ENCODE data around the gene GSG1L.

The GSG1L gene

GRCh38 chr16:28062847-28063521, 530 bp downstream of the GSG1L start:
- DNase-seq (ENCODE audit: low read depth), result no peak

DNA sequence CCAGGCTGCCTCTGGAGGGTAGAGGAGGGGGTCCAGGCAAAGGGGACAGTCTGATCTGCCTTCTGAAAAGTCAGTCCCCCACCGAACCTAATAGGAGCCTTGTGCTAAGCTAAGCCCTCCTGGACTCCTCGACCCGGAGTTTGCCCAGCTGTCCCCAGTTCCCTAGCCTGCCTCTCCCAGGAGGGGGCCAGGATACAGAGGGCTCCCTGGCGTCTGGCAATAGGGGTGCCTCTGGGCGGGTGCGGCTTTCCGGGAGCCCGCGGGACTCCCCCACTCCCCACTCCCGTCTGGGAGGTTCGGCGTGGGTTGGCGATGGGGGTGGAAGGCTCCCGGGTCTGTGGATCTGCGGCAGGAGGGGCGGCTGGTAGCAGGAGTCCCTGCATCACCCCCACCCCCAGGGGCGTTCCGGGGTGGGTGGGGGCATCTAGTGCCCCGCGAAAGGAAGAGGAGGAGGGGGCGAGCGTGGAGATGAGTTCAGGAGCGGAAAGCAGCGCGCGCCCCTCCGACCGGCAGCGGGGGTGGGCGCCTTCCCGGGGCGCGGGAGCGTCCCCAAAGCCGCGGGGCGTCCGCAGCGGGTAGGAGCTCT, 1.2 kb downstream of the GSG1L start:
- no peak for DNase-seq (ENCODE audit: low read depth)

- DNase-seq (ENCODE audit: low read depth), result no peak
Measured at GRCh38 chr16:28061352-28062101, 2.0 kb downstream of the GSG1L start.

DNA sequence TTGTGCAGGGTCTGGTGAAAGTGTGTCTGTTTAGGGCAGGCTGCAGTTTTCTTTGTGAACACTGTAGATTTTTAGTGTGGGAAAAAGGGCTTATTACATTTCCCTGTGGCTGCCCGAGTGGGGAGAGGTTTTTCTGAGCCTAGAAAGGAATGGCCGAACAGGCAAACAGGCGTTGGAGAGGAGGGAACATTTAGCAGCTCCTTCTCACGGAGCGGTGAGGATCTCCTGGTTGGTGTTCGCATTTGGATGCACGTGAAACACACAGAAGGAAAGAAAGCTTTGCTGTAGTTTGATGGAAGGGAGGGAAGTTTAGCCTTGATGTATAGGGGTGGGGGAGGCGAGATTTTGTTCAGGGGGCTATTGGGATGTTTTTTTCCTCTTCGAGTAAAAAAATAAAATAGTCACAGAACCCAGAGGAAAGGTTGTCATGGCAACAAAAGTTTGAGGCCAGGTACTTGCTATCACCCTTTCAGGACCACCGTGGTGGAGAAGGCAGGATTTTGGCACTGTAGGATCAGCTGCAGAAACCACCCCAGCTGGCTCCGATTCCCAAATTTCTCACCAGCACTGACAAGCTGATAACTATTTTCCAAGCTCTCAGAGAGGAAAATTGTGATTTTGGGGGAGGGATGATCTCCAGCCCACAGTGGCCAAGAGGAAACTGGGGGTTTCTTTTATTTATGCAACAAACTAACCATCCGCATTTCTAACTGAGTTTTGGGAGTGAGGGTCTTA, 3.5 kb downstream of the GSG1L start:
- DNase-seq (ENCODE audit: low read depth), result no peak

DNA sequence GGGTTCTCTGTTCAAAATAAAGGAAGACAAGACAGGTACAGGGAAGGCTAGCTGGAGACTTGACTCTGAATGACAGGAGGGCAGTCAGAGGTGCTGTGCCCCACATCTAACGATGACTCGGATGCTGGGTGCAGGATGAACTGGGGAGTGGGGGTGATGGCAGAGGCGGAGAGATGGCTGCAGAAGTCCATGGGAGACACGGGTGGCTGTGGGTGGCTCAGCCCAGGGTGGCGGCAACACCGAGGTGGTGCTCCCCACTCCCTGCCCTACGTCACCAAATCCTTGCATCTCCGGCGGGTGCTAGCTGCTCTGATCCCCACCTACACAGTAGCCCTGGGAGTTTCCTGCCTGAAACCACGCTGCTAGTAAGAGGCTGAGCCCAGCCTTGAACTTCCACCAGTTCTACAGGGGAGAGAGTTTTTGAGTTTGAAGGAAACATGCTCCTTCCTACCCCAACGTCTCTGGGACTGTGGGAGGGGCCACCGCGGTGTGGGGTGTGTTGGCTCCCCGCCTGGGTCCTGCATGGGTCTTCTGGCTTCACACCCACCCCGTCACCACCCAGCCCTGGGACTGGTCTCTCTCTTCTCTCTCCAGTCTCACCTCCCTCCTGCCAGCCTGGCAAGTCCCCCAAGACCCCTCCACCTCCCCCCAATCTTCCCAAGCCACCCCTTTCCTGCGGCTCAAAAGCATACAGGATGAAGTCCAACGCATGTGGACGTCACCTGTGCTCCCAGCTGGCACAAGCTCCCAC, 4.5 kb downstream of the GSG1L start:
- DNase-seq (ENCODE audit: low read depth), result no peak

- DNase-seq (ENCODE audit: low read depth), result no peak
Measured at GRCh38 chr16:28057949-28058348, 5.6 kb downstream of the GSG1L start.

DNA sequence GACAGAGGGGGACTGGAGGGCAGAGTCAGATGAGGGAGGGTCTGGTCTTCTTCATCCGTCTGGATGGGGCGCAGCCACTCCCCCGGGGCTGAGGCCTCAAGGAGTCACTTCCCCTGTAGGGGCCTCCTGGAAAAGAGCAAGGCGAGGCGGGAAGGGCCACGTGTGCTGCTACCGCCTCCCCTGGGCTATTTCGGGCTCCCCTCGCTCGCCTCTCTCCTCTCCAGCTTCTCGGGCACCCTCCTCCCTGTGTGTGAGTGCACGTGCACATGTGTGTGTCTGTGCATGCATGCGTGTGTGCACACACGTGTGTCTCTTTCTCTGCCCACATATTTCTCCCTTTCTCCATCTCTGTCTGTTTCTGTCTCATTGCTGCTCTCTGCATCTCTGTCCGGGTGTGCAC, 10.1 kb downstream of the GSG1L start:
- no peak for DNase-seq (ENCODE audit: low read depth)

DNA sequence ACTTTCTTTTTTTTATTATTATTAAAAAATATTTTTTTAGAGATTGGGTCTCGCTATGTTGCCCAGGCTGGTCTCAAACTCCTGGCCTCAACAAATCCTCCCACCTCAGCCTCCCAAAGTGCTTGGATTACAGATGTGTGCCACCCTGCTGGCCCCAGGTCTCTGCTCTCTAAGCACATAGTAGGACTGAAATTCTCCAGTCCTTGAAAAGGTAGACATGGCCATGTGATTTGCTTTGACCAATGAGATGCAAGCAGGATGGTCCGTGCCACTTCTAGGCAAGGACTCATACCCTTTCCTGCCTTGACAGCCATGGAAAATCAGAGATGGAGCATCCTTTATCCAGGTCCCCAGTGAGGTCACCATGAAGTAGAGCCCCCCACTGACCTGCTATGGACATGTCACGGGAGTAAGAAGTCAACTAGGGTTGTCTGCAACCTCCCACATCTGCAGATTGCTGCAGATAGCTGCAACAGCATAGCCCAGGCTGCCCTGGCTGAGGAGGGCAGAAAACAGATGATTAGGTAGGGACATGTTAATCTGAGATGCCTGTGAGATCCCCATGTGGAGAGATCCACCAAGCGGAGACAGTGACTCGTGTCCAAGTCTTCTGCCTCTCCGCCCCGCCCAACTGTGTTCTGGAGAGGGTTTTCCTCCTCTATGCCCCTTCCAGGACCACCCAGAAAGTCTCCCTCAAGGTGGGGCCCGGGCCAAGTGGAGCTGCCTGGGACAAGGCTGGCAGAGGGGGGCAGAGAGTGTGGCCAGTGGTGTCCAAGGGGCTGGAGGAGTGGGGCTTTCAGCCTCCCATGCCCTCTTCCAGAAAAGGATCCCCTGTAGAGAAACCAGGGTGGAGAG, 11.0 kb downstream of the GSG1L start:
- DNase-seq (ENCODE audit: low read depth), result no peak

- no peak for DNase-seq (ENCODE audit: low read depth)
Measured at GRCh38 chr16:28051486-28051885, 12.0 kb downstream of the GSG1L start.

- no peak for DNase-seq (ENCODE audit: low read depth)
Measured at GRCh38 chr16:28042811-28043210, 20.7 kb downstream of the GSG1L start.

- DNase-seq (ENCODE audit: low read depth), result no peak
Measured at GRCh38 chr16:28041615-28042014, 21.9 kb downstream of the GSG1L start.

GRCh38 chr16:28040039-28040438, 23.5 kb downstream of the GSG1L start:
- DNase-seq (ENCODE audit: low read depth), result no peak

GRCh38 chr16:28039493-28039892, 24.0 kb downstream of the GSG1L start:
- DNase-seq (ENCODE audit: low read depth), result no peak

DNA sequence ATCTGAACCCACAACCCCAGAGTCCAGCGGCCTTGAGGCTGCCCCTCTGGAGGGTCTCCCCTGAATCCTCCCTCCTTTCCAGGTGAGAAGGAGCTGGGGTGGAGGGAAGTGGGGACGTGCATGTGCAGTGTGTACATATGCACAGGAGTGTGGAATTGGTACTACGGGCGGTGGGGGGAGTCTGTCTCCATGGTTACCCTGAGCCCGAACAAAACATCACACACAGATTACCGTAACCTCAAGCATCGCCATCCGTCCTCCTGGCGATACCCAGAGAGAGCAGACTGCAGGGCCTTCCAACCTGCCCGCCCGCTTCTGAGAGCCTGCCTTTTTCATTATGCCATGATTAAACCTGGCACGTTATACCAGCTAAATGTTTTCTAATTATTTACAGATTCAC, 25.1 kb downstream of the GSG1L start:
- no peak for DNase-seq (ENCODE audit: low read depth)

- no peak for DNase-seq (ENCODE audit: low read depth)
Measured at GRCh38 chr16:28035866-28036393, 27.6 kb downstream of the GSG1L start.

GRCh38 chr16:28033870-28034269, 29.6 kb downstream of the GSG1L start:
- DNase-seq (ENCODE audit: low read depth), result no peak

GRCh38 chr16:28029387-28030002, 34.0 kb downstream of the GSG1L start:
- no peak for DNase-seq (ENCODE audit: low read depth)

DNA sequence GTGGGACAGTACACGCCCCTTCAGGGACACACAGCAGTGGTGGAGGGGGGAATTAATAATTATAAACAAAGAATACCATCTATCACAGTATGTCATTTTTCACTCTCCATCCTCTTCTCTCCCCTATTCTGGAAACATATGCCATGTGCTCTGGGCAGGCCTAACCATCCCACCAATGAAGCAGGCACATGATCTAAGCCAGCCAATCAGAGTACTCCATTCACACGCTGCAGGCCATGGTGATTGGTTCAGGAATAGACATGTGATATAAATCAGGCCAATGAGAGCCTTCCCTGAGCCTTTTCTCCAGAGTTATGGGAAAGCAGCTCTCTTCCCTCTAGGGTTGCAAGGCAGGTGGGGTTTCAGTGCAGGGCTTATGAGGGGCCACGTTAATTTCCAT, 36.5 kb downstream of the GSG1L start:
- no peak for DNase-seq (ENCODE audit: low read depth)

DNA sequence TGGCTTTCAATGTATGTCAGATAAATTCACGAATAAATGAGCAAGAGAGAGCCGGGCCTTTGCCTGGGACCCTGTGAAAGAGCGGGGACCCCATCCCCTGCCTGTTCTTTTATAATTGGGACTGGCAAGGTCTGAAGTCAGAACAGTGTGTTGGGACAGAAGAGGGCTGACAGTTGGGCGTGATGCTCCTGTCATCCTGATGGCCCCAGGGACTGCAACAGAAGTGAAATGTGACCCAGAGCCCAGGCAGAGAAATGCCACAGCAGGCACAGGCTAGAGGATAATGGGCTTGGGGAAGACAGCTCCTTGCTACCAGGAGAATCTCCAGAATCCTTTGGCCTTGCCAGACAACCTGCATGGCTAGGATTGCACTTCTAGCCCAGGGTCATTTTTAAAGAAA, 37.9 kb downstream of the GSG1L start:
- DNase-seq (ENCODE audit: low read depth), result no peak

DNA sequence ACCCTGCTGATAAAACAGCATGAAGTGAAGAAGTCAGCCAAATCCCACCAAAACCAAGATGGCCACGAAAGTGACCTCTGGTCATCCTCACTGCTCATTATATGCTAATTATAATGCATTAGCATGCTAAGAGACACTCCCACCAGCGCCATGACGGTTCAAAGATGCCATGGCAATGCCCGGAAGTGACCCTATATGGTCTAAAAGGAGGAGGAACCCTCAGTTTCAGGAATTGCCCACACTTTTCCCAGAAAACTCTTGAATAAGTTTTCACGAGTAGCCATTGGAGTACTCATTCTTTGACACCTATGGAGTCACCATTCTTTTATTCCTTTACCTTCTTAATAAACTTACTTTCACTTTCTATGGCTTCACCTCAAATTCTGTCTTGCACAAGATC, 44.3 kb downstream of the GSG1L start:
- no peak for DNase-seq (ENCODE audit: low read depth)

All from stimulated activated CD8-positive, alpha-beta memory T cell treated with anti-CD3 and anti-CD28 coated beads, Interleukin-12 subunit alpha, Interleukin-12 subunit beta, amount 100 ng/mL, for 4 hours (primary cell).